Measurements from ENCODE around the gene TBC1D10B. TPM values are rescaled to one million over a fixed set of nuclear protein-coding genes. Genes with fewer than 3 reads are reported as not detected.

TBC1D10B gene
- total RNA-seq, 4 donors from 2014 or later: 35.3 to 52.6 (median 43.6) TPM

DNA sequence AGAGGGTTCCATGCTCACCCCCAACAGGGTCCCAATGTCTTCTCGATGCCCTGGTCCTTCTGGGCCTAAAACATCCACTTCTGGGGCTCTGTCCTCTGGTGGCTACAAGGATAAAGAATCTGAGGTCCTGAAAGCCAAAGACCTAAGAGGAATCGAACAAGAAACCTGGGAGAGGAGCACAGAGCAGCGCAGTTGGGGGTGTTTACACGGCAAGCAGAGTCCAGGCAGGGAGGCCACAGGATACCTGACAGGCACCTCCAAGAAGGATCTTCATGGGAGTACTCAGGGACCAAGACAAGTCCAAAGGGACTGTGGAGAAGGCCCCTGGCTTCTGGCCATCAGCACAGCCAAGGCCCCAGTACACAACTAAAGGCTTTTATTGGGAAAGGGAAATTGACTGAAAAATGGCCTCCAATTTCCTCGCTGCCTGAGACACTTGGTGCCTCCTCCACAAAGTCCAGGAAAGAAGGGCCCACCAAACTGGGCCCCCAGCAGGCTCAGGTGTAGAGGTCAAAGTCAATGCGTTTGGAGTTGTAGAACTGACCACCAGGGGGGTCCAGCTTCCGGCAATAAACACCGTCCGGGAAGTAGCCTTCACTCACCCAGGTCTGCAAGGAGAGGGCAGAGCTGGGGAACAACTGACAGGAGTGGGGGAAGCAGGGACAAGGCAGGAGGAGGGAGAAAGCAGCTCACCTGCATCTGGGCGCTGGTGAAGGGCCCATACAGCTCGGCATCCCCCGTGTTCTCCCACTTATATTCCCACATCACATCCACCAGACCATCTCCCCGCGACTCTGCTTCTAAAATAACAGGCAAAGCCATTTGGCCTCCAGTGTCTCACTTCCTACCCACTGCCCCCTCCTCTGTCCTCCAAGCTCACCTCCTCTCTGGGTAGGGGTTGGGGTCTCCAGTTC lies 17.5 kb downstream of the TBC1D10B start:
- intact Hi-C loops (cut with DNase I; ENCODE audit: low total_unique reads): no loop called here
- peaks cover 43 to 48% of the 10 kb centered on the region in 2 donors for H3K4me1 ChIP-seq
- no peak for DNase-seq
- H3K9me3 ChIP-seq: no peaks in the 10 kb centered on the region
- TF ChIP-seq, protein P1, sequence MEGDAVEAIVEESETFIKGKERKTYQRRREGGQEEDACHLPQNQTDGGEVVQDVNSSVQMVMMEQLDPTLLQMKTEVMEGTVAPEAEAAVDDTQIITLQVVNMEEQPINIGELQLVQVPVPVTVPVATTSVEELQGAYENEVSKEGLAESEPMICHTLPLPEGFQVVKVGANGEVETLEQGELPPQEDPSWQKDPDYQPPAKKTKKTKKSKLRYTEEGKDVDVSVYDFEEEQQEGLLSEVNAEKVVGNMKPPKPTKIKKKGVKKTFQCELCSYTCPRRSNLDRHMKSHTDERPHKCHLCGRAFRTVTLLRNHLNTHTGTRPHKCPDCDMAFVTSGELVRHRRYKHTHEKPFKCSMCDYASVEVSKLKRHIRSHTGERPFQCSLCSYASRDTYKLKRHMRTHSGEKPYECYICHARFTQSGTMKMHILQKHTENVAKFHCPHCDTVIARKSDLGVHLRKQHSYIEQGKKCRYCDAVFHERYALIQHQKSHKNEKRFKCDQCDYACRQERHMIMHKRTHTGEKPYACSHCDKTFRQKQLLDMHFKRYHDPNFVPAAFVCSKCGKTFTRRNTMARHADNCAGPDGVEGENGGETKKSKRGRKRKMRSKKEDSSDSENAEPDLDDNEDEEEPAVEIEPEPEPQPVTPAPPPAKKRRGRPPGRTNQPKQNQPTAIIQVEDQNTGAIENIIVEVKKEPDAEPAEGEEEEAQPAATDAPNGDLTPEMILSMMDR (IDR thresholded peaks at IDR 0.05 in 4 of 5, conservative IDR thresholded peaks at IDR 0.05 in 1 of 5): peak in 3 of 5 experiments; percentile 15 to 25 (median 20)
- no peak for TF ChIP-seq POLR2A (IDR thresholded peaks at IDR 0.05)
- H3K36me3 ChIP-seq: peaks cover 0 to 23% of the 10 kb centered on the region in 2 donors
- in situ Hi-C loops (cut with MboI; ENCODE audit: low sequenced_read_pairs in 4 of 4): loop anchor here in 2 of 4 donors (25.0 kb wide), 2 partner anchors 265 to 290 kb away; partner anchors contain the start of genes ALDOA (in 1 of the 2), PPP4C (in 1 of the 2), TBX6 (in 1 of the 2) and YPEL3 (in 1 of the 2)
- no peaks in the 10 kb centered on the region for H3K27me3 ChIP-seq
- H3K4me3 ChIP-seq: no peak overlapping the region
- H3K27ac ChIP-seq: peak overlapping the region; percentile 92 to 97 (median 94)
- ATAC-seq: no peak

- H3K9me3 ChIP-seq: no peaks in the 10 kb centered on the region
- intact Hi-C loops (cut with DNase I; ENCODE audit: low total_unique reads): loop anchor here (1.0 kb wide), 1 partner anchor 16 kb away; no protein-coding TSS in a partner anchor
- in situ Hi-C loops (cut with MboI; ENCODE audit: low sequenced_read_pairs in 4 of 4): loop anchor here in 2 of 4 donors (25.0 kb wide), 2 partner anchors 265 to 290 kb away; partner anchors contain the start of genes ALDOA (in 1 of the 2), PPP4C (in 1 of the 2), TBX6 (in 1 of the 2) and YPEL3 (in 1 of the 2)
- ATAC-seq: peak; percentile 69 to 79
- DNase-seq: peak; percentile 84 to 93
- peaks cover 43 to 45% of the 10 kb centered on the region in 2 donors for H3K4me1 ChIP-seq
- H3K4me3 ChIP-seq: peak overlapping the region in 1 of 4 donors; percentile 1
- TF ChIP-seq, protein P1 (IDR thresholded peaks at IDR 0.05 in 4 of 5, conservative IDR thresholded peaks at IDR 0.05 in 1 of 5): no peak
- TF ChIP-seq POLR2A (IDR thresholded peaks at IDR 0.05): no peak
- no peaks in the 10 kb centered on the region for H3K27me3 ChIP-seq
- H3K27ac ChIP-seq: peak overlapping the region; percentile 92 to 97 (median 94)
- peaks cover 0 to 16% of the 10 kb centered on the region in 2 donors for H3K36me3 ChIP-seq
Measured at GRCh38 chr16:30351586-30352419, 18.5 kb downstream of the TBC1D10B start.

DNA sequence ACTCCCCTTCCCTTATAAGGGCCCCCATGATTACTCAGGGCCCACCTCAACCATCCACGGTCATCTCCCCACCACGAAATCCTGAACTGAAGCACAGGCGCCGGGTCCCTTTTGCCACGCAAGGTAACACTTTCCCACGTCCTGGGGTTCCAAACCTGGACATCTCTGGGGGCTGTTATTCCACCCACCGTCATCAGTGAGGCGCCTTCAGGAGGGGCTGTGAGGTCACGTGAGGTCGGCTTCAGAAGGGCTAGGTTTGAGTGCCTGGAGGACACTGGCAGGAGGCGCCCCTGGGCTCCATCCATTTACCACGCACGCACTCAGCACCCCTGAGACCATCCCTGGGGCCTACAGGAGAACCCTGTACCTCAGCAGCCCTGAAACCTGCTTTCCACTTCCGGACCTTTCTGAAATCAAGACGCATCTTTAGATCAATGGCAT lies 19.3 kb downstream of the TBC1D10B start:
- no peak for ATAC-seq
- Histone ChIP-seq H3K9me3 (no peaks in the 10 kb centered on the region), H3K36me3 (peaks cover 0 to 16% of the 10 kb centered on the region in 2 donors), H3K4me1 (peaks cover 37% of the 10 kb centered on the region in 2 donors), H3K27me3 (no peaks in the 10 kb centered on the region), H3K27ac (peak overlapping the region; percentile 92 to 97 (median 94)), H3K4me3 (no peak overlapping the region)
- intact Hi-C loops (cut with DNase I; ENCODE audit: low total_unique reads): loop anchor here (1.0 kb wide), 1 partner anchor 15 kb away; no protein-coding TSS in a partner anchor
- no peak for DNase-seq
- TF ChIP-seq, protein P1 (IDR thresholded peaks at IDR 0.05 in 4 of 5, conservative IDR thresholded peaks at IDR 0.05 in 1 of 5): no peak
- no peak for TF ChIP-seq POLR2A (IDR thresholded peaks at IDR 0.05)
- in situ Hi-C loops (cut with MboI; ENCODE audit: low sequenced_read_pairs in 4 of 4): loop anchor here in 2 of 4 donors (25.0 kb wide), 2 partner anchors 264 to 289 kb away; partner anchors contain the start of genes ALDOA (in 1 of the 2), PPP4C (in 1 of the 2), TBX6 (in 1 of the 2) and YPEL3 (in 1 of the 2)
